Brain (organoid and tissue), 1 donor: ENCODE results near the gene RHOC. TPM values are rescaled to one million over a fixed set of nuclear protein-coding genes. Genes with fewer than 3 reads are reported as not detected.

ENCODE experiments used
- polyA plus RNA-seq: library from polyadenylated mRNA; stranded (reverse); fragments of 350-450 nt; fragmentation: Illumina TruSeq; extraction: RNeasy Lipid Tissue Mini Kit (QIAGEN cat#74804); gene quantifications from one replicate; pipeline ENCODE4 v1.2.3, GENCODE V29; 2015; ENCODE audit warnings: low read depth, low replicate concordance; ENCODE audit not compliant: insufficient read depth

Gene RHOC
- polyA plus RNA-seq, 1 donor from 2014 or later: 132 TPM

Other genes starting within 250 kb of the RHOC start
- 0.68 TPM for gene WNT2B, start 198.2 kb downstream of the RHOC start, polyA plus RNA-seq
- 25.8 TPM for gene ST7L, start 88.0 kb downstream of the RHOC start, polyA plus RNA-seq
- gene CAPZA1, start 87.3 kb downstream of the RHOC start, polyA plus RNA-seq: 26.4 TPM
- gene MOV10, start 32.5 kb downstream of the RHOC start, polyA plus RNA-seq: 25.7 TPM
- 1.6 TPM for gene PPM1J, start 8.2 kb upstream of the RHOC start, polyA plus RNA-seq
- 38.9 TPM for gene SLC16A1, start 249.1 kb upstream of the RHOC start, polyA plus RNA-seq